HG03066 (cell line): ENCODE results near the gene EXOC6B.

Experiments used
- ATAC-seq: cut with Tn5 transposase; IDR thresholded peaks from one replicate; pipeline ENCODE4 v1.9.1; 2021; ENCODE audit warnings: low read depth; ENCODE audit not compliant: unreplicated experiment

Gene EXOC6B

GRCh38 chr2:72747344-72747743, 78.5 kb downstream of the EXOC6B start:
- no peak for ATAC-seq

GRCh38 chr2:72745679-72746368, 80.0 kb downstream of the EXOC6B start:
- no peak for ATAC-seq

GRCh38 chr2:72744049-72744448, 81.8 kb downstream of the EXOC6B start:
- no peak for ATAC-seq

- ATAC-seq, result no peak
Observed at GRCh38 chr2:72743481-72743880, 82.4 kb downstream of the EXOC6B start.

GRCh38 chr2:72738096-72738495, 87.7 kb downstream of the EXOC6B start:
- no peak for ATAC-seq

- no peak for ATAC-seq
Observed at GRCh38 chr2:72734432-72734831, 91.4 kb downstream of the EXOC6B start.

- no peak for ATAC-seq
Observed at GRCh38 chr2:72731116-72731515, 94.7 kb downstream of the EXOC6B start.

GRCh38 chr2:72727356-72727755, 98.5 kb downstream of the EXOC6B start:
- ATAC-seq, result no peak

- no peak for ATAC-seq
Observed at GRCh38 chr2:72723769-72724370, 102.0 kb downstream of the EXOC6B start.

- ATAC-seq, result no peak
Observed at GRCh38 chr2:72722492-72723070, 103.3 kb downstream of the EXOC6B start.

GRCh38 chr2:72719416-72719815, 106.4 kb downstream of the EXOC6B start:
- no peak for ATAC-seq

GRCh38 chr2:72718876-72719275, 107.0 kb downstream of the EXOC6B start:
- no peak for ATAC-seq

GRCh38 chr2:72716601-72717000, 109.2 kb downstream of the EXOC6B start:
- no peak for ATAC-seq

GRCh38 chr2:72713857-72714256, 112.0 kb downstream of the EXOC6B start:
- no peak for ATAC-seq

GRCh38 chr2:72712977-72713376, 112.9 kb downstream of the EXOC6B start:
- ATAC-seq, result no peak

GRCh38 chr2:72712304-72712703, 113.5 kb downstream of the EXOC6B start:
- no peak for ATAC-seq

- ATAC-seq, result no peak
Observed at GRCh38 chr2:72710418-72711152, 115.2 kb downstream of the EXOC6B start.

GRCh38 chr2:72708236-72708635, 117.6 kb downstream of the EXOC6B start:
- no peak for ATAC-seq

GRCh38 chr2:72698300-72698699, 127.5 kb downstream of the EXOC6B start:
- no peak for ATAC-seq

- ATAC-seq, result no peak
Observed at GRCh38 chr2:72696559-72696958, 129.3 kb downstream of the EXOC6B start.

- ATAC-seq, result no peak
Observed at GRCh38 chr2:72695676-72696075, 130.2 kb downstream of the EXOC6B start.
